Neuronal stem cell (in vitro differentiated cells): ENCODE measurements around the gene MLXIPL.
A peak's percentile ranks its signal among the peaks of the same experiment; 100 is the strongest.
"Not testable (repeated sequence)": the region's sequence is repeated elsewhere in the genome, so short reads cannot be mapped to it uniquely, and the experiment has no call there.

Experiments used
- DNase-seq: peaks from one replicate; pipeline ENCODE4 v3.0.0-alpha.2; 2013; ENCODE audit warnings: low spot score
- H2AFZ ChIP-seq: one replicate; pipeline ENCODE4 v1.6.1; 2013; ENCODE audit warnings: mild to moderate bottlenecking, low read length, inconsistent platforms
- H2AK5ac ChIP-seq: 2 replicates; pipeline ENCODE4 v1.6.1; 2013; ENCODE audit warnings: low read depth, mild to moderate bottlenecking, inconsistent platforms, low read length, moderate library complexity, mixed read lengths
- H2BK120ac ChIP-seq: 2 replicates; pipeline ENCODE4 v1.6.1; 2013; ENCODE audit warnings: low read depth, mild to moderate bottlenecking, inconsistent platforms, low read length, moderate library complexity, mixed read lengths
- H2BK12ac ChIP-seq: one replicate; pipeline ENCODE4 v1.6.1; 2013; ENCODE audit warnings: low read length, inconsistent platforms
- H2BK15ac ChIP-seq: 2 replicates; pipeline ENCODE4 v1.6.1; 2013; ENCODE audit warnings: mild to moderate bottlenecking, low read length, inconsistent platforms, mixed read lengths
- H2BK5ac ChIP-seq: one replicate; pipeline ENCODE4 v1.6.1; 2013; ENCODE audit warnings: inconsistent platforms, mild to moderate bottlenecking, low read length, moderate library complexity
- H3K14ac ChIP-seq: one replicate; pipeline ENCODE4 v1.6.1; 2013; ENCODE audit warnings: low read length, inconsistent platforms
- H3K18ac ChIP-seq: 2 replicates; pipeline ENCODE4 v1.6.1; 2013; ENCODE audit warnings: low read length, inconsistent platforms
- H3K23ac ChIP-seq: 2 replicates; pipeline ENCODE4 v1.6.1; 2013; ENCODE audit warnings: low read depth, mild to moderate bottlenecking, mixed read lengths, low read length, inconsistent platforms; ENCODE audit not compliant: poor library complexity
- H3K27ac ChIP-seq: replicated peaks from 3 replicates; pipeline ENCODE4 v1.5.1; 2013; ENCODE audit warnings: low read length, inconsistent platforms
- H3K27me3 ChIP-seq, 3 experiments: 2 replicates each; pipeline ENCODE4 v1.6.1; 2013; ENCODE audit warnings: low read length in 3 of 3, mild to moderate bottlenecking in 2 of 3, inconsistent platforms in 1 of 3, low read depth in 1 of 3, mixed read lengths in 1 of 3, moderate library complexity in 1 of 3; ENCODE audit not compliant: control insufficient read depth in 3 of 3, insufficient read depth in 3 of 3
- H3K36me3 ChIP-seq, 2 donors: replicated peaks in 1 of 2; 2 replicates each; pipeline ENCODE4 v1.6.1; 2013; ENCODE audit warnings: low read length in 2 of 2; ENCODE audit not compliant: control insufficient read depth in 2 of 2, insufficient read depth in 2 of 2
- H3K4ac ChIP-seq: 2 replicates; pipeline ENCODE4 v1.6.1; 2013; ENCODE audit warnings: inconsistent platforms, mild to moderate bottlenecking, low read length, moderate library complexity
- H3K4me1 ChIP-seq, 2 donors: 1 replicate in 1 of 2; 2 replicates in 1 of 2; pipeline ENCODE4 v1.6.1; 2013; ENCODE audit warnings: low read length in 2 of 2, low read depth in 1 of 2; ENCODE audit not compliant: control insufficient read depth in 2 of 2, insufficient read depth in 1 of 2
- H3K4me2 ChIP-seq: one replicate; pipeline ENCODE4 v1.6.1; 2013; ENCODE audit warnings: mild to moderate bottlenecking, low read length, inconsistent platforms; ENCODE audit not compliant: insufficient read depth, poor library complexity, severe bottlenecking
- H3K4me3 ChIP-seq, 2 donors: 2 replicates each; pipeline ENCODE4 v1.5.1; 2013; ENCODE audit warnings: low read length in 2 of 2, mild to moderate bottlenecking in 2 of 2, inconsistent platforms in 1 of 2, moderate library complexity in 1 of 2
- H3K79me1 ChIP-seq: one replicate; pipeline ENCODE4 v1.6.1; 2013; ENCODE audit warnings: low read depth, mild to moderate bottlenecking, inconsistent platforms, low read length, moderate library complexity
- H3K9ac ChIP-seq: one replicate; pipeline ENCODE4 v1.6.1; 2013; ENCODE audit warnings: mild to moderate bottlenecking, low read depth, low read length, inconsistent platforms; ENCODE audit not compliant: poor library complexity
- H3K9me3 ChIP-seq, 2 donors: replicated peaks in 1 of 2; 2 replicates each; pipeline versions ENCODE3 to v1.6.1; 2013; ENCODE audit warnings: low read length in 2 of 2, mild to moderate bottlenecking in 2 of 2, inconsistent platforms in 1 of 2, low read depth in 1 of 2, mixed read lengths in 1 of 2, moderate library complexity in 1 of 2; ENCODE audit not compliant: control insufficient read depth in 2 of 2, insufficient read depth in 1 of 2
- H4K8ac ChIP-seq: one replicate; pipeline ENCODE4 v1.6.1; 2013; ENCODE audit warnings: low read depth, mild to moderate bottlenecking, inconsistent platforms, low read length, moderate library complexity
- H4K91ac ChIP-seq: one replicate; pipeline ENCODE4 v1.6.1; 2013; ENCODE audit warnings: low read length, low read depth, mild to moderate bottlenecking, inconsistent platforms; ENCODE audit not compliant: poor library complexity
- WGBS, 2 donors: extraction: QIAGEN DNeasy Blood & Tissue Kit; methylation state at CpG; one replicate each; pipeline ENCODE4 v1.1.7; 2013; ENCODE audit warnings: missing lambda C conversion rate in 2 of 2, mixed read lengths in 1 of 2; ENCODE audit not compliant: insufficient read length in 2 of 2, insufficient replicate concordance in 1 of 2; ENCODE audit errors: extremely low coverage in 2 of 2; 5-methylcytosine and 5-hydroxymethylcytosine counted together

MLXIPL gene

DNA sequence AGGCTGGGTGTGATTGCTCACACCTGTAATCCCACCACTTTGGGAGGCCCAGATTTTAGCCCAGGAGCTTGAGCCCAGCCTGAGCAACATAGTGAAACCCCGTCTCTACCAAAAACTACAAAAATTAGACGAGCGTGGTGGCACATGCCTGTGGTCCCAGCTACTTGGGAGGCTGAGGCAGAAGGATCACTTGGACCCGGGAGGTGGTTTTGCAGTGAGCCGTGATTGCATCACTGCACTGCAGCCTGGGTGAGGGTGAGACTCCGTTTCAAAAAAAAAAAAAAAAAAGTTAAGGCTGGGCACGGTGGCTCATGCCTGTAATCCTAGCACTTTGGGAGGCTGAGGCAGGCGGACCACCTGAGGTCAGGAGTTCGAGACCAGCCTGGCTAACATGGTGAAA, 43.3 kb downstream of the MLXIPL start:
- not testable (repeated sequence) for H2AFZ ChIP-seq, H3K14ac ChIP-seq, H3K4me2 ChIP-seq, H3K23ac ChIP-seq, H3K27me3 ChIP-seq, H2BK15ac ChIP-seq, H3K36me3 ChIP-seq, DNase-seq, H3K4ac ChIP-seq, H4K91ac ChIP-seq, H2BK120ac ChIP-seq, H3K79me1 ChIP-seq, H2BK5ac ChIP-seq, H3K18ac ChIP-seq, H4K8ac ChIP-seq, H2AK5ac ChIP-seq, H3K4me3 ChIP-seq, H3K9me3 ChIP-seq, H2BK12ac ChIP-seq, H3K27ac ChIP-seq, H3K9ac ChIP-seq
- WGBS, 2 donors, result no CpG with 5 or more reads among the region's 9 CpGs
- H3K4me1 ChIP-seq, result peaks cover 12 to 13% of the 10 kb centered on the region in 2 donors

DNA sequence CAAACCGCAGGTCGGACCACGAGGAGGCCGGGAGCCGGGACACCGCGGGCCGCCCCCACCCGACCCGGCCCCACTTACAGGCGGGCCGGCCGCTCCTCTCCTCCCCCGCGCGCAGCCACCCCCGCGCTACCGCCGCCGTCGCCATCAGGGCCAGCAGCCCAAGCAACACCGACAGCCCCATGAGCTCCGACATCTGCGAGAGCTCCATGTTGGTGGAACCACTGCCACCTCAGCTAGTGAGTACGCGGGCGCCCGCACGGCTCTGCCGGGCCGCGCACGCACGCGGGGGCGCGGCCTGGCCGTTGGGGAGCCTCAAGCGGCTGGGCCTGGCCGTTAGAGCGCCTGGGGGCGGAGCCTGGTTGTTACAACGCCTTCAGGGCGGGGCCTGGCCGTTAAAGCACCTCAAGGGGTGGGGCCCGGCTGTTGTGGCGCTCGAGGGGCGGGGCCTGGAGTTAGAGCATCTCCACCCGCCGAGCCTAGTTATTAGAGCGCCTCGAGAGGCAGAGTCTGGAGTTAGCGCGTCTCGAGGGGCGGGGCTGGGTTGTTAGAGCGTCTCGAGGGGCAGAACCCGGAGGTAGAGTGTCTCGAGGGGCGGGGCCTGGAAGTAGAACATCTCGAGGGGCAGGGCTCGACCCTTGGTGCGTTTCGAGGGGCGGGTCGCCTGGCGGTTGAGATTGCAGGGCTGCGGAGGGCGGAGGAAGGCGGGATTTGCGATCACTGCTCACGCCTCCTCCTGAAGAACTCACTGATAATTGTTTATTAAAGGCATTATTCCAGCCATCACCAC, 45.8 kb downstream of the MLXIPL start, which contains the start of gene TBL2:
TSS of gene TBL2 (minus strand) at position 238 of the 787 bp plus-strand sequence. CDS start at position 208, 30 bp downstream.
- Histone ChIP-seq H2BK120ac (peak within 1 kb of the TSS; percentile 67), H3K36me3 (peaks cover 13 to 31% of the 10 kb centered on the region in 2 donors), H2AK5ac (peak within 1 kb of the TSS; percentile 100), H3K9me3 (no peaks in the 10 kb centered on the region), H3K23ac (peak within 1 kb of the TSS; percentile 99), H3K18ac (peak within 1 kb of the TSS; percentile 98), H3K79me1 (peaks cover 8% of the 10 kb centered on the region), H4K91ac (no peak within 1 kb of the TSS), H3K4me2 (peak within 1 kb of the TSS; percentile 66), H3K27me3 (no peaks in the 10 kb centered on the region), H3K4me1 (peaks cover 12 to 13% of the 10 kb centered on the region in 2 donors), H4K8ac (no peak within 1 kb of the TSS), H2BK15ac (peak within 1 kb of the TSS; percentile 78), H2AFZ (peak within 1 kb of the TSS; percentile 87), H3K27ac (peak within 1 kb of the TSS; percentile 86), H3K14ac (peak within 1 kb of the TSS; percentile 94), H3K4me3 (peak within 1 kb of the TSS; percentile 69 to 97), H3K4ac (peak within 1 kb of the TSS; percentile 84), H2BK5ac (peak within 1 kb of the TSS; percentile 93), H2BK12ac (no peak within 1 kb of the TSS), H3K9ac (peak within 1 kb of the TSS; percentile 98)
- DNase-seq, result peak; percentile 99
- no CpG with 5 or more reads among the region's 75 CpGs for WGBS, 2 donors

DNA sequence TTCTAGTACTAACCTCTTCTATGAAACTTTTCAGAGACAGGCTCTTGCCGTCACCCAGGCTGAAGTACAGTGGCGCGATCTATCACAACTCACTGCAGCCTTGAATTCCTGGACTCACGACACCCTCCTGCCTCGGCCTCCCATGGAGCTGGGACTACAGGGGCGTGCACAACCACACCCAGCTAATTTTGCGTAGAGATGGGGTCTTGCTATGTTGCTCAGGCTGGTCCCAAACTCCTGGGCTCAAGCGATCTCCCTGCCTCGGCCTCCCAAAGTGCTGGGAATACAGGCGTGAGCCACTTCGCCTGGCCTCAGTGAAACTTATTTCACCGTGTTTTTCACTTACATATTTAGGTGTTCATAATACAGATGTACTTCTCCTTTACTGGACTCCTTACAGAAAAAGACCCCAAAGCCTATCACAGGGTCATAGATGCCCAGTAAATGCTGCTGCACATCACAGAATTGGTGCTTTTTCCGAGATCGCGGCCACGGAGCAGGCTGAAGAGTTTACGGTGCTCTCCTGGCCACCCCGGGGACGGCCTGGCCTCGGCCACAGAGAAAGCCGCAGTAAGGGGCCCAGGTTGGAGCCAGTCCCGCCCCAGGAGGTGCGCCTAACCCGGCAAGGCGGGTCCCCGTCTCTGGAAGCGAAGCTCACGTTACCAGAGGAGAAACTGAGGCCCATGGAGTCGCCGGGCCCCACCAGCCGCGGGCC, 46.5 kb downstream of the MLXIPL start:
- no peak overlapping the region for H4K8ac ChIP-seq
- H2BK120ac ChIP-seq, result peak overlapping the region; percentile 67
- peak overlapping the region; percentile 78 for H2BK15ac ChIP-seq
- H3K4me3 ChIP-seq, result peak overlapping the region; percentile 69 to 97
- H4K91ac ChIP-seq, result no peak overlapping the region
- H3K4me1 ChIP-seq, result peaks cover 12 to 13% of the 10 kb centered on the region in 2 donors
- H2BK5ac ChIP-seq, result peak overlapping the region; percentile 93
- peaks cover 8% of the 10 kb centered on the region for H3K79me1 ChIP-seq
- H2AK5ac ChIP-seq, result peak overlapping the region; percentile 100
- H2BK12ac ChIP-seq, result no peak overlapping the region
- H3K9me3 ChIP-seq, result no peaks in the 10 kb centered on the region
- DNase-seq, result no peak
- peak overlapping the region; percentile 98 for H3K9ac ChIP-seq
- no peaks in the 10 kb centered on the region for H3K27me3 ChIP-seq
- H3K14ac ChIP-seq, result peak overlapping the region; percentile 84
- H3K4ac ChIP-seq, result peak overlapping the region; percentile 84
- peak overlapping the region; percentile 66 for H3K4me2 ChIP-seq
- peak overlapping the region; percentile 72 for H3K27ac ChIP-seq
- peak overlapping the region; percentile 87 for H2AFZ ChIP-seq
- H3K36me3 ChIP-seq, result peaks cover 20 to 38% of the 10 kb centered on the region in 2 donors
- peak overlapping the region; percentile 98 for H3K18ac ChIP-seq
- peak overlapping the region; percentile 99 for H3K23ac ChIP-seq
- WGBS, 2 donors, result no CpG with 5 or more reads among the region's 32 CpGs

DNA sequence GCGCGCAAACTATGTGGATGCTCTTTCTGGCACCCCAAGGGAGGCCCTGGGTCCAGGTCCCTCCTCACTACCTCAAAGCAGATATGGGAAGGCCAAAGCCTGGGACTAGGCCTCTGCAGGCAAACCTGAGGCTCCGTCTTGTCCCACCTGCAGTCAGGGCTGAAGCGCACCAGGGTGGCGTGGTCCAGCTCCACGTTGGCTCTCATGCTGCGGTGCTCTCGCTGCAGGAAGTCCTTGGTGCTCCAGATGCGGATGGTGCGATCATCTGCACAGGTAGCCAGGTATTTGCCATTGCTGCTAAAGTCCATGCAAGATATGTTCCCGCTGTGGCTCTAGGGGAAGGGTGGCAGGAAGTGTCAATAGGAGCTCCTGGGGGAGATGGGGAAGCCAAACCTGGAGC, 50.5 kb downstream of the MLXIPL start:
- Histone ChIP-seq H3K4me3 (no peak overlapping the region), H3K27me3 (no peaks in the 10 kb centered on the region), H3K14ac (no peak overlapping the region), H4K91ac (no peak overlapping the region), H2BK5ac (no peak overlapping the region), H3K79me1 (peaks cover 8% of the 10 kb centered on the region), H4K8ac (no peak overlapping the region), H3K27ac (no peak overlapping the region), H3K36me3 (peaks cover 43 to 78% of the 10 kb centered on the region in 2 donors), H3K23ac (no peak overlapping the region), H3K9ac (no peak overlapping the region), H2AK5ac (no peak overlapping the region), H2BK15ac (no peak overlapping the region), H3K4me2 (no peak overlapping the region), H3K18ac (no peak overlapping the region), H3K4ac (no peak overlapping the region), H3K9me3 (no peaks in the 10 kb centered on the region), H2BK12ac (no peak overlapping the region), H2BK120ac (no peak overlapping the region), H2AFZ (no peak overlapping the region), H3K4me1 (peaks cover 5 to 6% of the 10 kb centered on the region in 2 donors)
- WGBS, 2 donors, result no CpG with 5 or more reads among the region's 11 CpGs
- DNase-seq, result no peak
